SU-DHL-6 (cell line): ENCODE measurements around the gene MYZAP.

Experiments used
- EZH2phosphoT487 ChIP-seq: fragments of 200-600 bp; sonication (generic), shearing (Covaris generic); conservative IDR thresholded peaks from 2 replicates; pipeline ENCODE4 v1.6.1; 2018; ENCODE audit warnings: mild to moderate bottlenecking, antibody characterized with exemption, low read length, moderate library complexity, mixed read lengths
- TF ChIP-seq, protein P1 (sequence below): fragments of 200-600 bp; sonication (generic); IDR thresholded peaks from one replicate; pipeline ENCODE4 v1.5.1; 2017; ENCODE audit warnings: antibody characterized with exemption, mild to moderate bottlenecking, low read length, moderate library complexity; ENCODE audit not compliant: insufficient read depth, poor library complexity, severe bottlenecking

DNA sequence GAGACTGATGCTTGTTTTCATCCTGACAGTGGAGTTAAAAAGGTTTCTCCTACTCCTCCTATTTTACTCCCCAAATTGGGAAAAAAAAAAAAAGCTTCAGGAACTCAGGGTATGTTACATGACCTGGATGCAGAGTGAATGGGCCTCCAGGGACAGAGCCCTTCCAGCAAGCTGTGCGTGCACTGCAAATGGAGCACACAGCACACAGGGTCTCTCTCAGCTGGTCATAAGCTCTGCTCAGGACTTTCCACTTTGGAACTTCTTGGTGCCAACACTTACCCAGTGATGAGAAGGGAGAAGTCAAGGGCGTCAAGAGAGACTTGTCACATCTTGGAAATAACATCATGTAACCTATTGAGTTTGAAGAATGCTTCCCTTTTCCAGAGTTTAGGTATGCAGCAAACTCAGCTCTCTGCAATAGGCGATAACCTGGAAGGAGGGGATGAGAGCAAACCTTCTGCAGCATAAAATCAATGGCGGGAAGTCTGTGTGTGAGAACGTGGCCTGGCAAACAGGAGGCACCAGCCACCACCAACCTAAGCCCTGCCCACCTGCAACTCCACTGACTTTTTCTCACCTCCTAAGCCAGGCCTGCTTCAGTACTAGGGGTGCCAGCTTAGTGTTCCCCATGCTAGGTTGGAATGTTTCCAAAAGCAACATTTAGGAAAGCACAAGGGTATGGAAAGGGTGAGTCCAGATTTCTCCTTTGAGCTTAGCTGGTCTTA lies 39.8 kb downstream of the MYZAP start:
- TF ChIP-seq, protein P1, sequence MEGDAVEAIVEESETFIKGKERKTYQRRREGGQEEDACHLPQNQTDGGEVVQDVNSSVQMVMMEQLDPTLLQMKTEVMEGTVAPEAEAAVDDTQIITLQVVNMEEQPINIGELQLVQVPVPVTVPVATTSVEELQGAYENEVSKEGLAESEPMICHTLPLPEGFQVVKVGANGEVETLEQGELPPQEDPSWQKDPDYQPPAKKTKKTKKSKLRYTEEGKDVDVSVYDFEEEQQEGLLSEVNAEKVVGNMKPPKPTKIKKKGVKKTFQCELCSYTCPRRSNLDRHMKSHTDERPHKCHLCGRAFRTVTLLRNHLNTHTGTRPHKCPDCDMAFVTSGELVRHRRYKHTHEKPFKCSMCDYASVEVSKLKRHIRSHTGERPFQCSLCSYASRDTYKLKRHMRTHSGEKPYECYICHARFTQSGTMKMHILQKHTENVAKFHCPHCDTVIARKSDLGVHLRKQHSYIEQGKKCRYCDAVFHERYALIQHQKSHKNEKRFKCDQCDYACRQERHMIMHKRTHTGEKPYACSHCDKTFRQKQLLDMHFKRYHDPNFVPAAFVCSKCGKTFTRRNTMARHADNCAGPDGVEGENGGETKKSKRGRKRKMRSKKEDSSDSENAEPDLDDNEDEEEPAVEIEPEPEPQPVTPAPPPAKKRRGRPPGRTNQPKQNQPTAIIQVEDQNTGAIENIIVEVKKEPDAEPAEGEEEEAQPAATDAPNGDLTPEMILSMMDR, result no peak
- TF ChIP-seq EZH2phosphoT487, result no peak
